Hindlimb muscle (tissue), 1 donor: ENCODE data around the gene SSH2. TPM values are rescaled to one million over a fixed set of nuclear protein-coding genes. Genes with fewer than 3 reads are reported as not detected.

ENCODE experiments used
- DNase-seq: peaks from one replicate; pipeline ENCODE4 v3.0.0-alpha.2; 2013
- polyA plus RNA-seq: library from polyadenylated mRNA; unstranded; fragments of 120-200 nt; gene quantifications from one replicate; pipeline ENCODE4 v1.2.1, GENCODE V29; 2013; ENCODE audit not compliant: insufficient read length

Gene SSH2
- polyA plus RNA-seq, 1 donor: 23.5 TPM

- no peak for DNase-seq
These were observed 307.4 kb downstream of the SSH2 start, which contains the start of gene CORO6 for GRCh38 chr17:29622337-29623282. Gene CORO6 (minus strand): TSS chr17:29622912. CDS start chr17:29621421, 1,491 bp downstream.

- no peak for DNase-seq
These were observed 308.3 kb downstream of the SSH2 start for GRCh38 chr17:29621751-29622194.

DNA sequence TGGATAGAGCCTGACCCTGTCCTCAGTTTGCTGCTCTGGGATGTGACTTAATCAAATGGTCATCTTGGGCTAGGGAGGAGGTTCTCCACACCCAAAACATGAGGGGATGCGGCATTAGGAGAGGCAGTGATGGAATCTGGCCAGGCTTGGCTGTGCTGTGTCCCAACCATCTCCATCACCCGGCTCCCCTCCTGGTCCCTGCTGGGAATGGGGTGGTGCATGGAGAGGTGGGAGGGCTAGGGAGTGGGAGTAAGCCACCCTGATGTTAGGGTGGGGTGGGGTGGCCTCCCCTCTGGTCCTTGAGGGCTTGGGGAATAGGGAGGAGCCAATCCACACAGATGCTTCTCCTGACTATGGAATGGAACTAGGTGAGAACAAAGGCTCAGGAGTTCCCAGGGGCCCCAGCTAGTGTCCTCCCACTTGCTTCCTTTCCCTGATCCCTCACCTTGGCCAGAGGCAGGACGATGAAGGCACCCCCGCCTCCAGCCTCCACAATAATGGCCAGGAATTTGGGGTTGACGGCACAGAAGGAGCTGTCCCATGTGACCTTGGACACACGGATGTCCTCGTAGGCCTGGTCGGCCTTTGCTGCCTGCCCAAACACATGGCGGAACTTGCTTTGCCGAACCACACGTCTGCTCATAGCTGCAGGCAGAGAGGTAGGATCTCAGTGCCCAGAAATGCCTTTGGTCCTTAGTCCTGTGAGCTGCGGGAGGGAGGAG, 309.1 kb downstream of the SSH2 start:
- no peak for DNase-seq

GRCh38 chr17:29620271-29620670, 309.8 kb downstream of the SSH2 start:
- no peak for DNase-seq

DNA sequence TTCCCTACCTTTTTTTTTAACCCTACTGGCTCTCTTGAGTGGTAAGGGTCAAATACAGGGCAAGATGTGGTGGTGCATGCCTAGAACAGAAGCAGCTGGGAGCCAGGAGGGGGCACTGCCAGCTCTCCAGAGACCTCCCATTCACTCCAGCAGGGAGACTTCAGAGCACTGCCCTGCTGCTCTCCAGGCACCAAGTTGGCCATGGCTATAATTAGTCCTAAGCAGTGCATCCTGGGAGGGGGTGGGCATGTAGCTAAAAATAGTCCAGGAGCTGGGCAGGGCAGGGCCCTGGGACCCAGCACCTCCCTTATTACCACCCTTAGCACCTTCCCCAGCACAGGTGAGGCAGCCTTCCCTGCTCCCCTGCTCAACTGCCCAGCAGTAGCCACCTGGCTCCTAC, 310.8 kb downstream of the SSH2 start:
- DNase-seq: no peak

GRCh38 chr17:29618272-29619065, 311.6 kb downstream of the SSH2 start:
- no peak for DNase-seq

GRCh38 chr17:29617481-29618271, 312.4 kb downstream of the SSH2 start:
- peak; percentile 63 for DNase-seq

DNA sequence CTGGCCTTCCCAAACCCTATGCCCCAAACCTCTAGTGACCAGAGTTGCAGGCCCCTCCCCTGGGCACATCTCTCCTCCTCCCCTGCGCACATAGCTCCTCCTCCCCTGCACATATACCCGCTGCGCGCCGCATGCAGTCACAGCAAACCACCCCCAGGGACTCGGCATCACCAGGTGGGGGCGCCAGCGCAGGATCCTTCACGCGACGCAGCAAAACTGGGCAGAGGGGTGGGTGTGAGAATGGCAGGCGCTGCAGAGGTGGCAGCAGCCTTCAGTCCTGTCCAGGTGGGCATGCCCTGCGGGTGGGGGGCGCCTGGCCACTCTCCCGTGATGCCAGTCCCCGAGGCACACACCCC, 312.9 kb downstream of the SSH2 start:
- DNase-seq: no peak

- no peak for DNase-seq
These were observed 313.6 kb downstream of the SSH2 start for GRCh38 chr17:29616300-29617048.

DNA sequence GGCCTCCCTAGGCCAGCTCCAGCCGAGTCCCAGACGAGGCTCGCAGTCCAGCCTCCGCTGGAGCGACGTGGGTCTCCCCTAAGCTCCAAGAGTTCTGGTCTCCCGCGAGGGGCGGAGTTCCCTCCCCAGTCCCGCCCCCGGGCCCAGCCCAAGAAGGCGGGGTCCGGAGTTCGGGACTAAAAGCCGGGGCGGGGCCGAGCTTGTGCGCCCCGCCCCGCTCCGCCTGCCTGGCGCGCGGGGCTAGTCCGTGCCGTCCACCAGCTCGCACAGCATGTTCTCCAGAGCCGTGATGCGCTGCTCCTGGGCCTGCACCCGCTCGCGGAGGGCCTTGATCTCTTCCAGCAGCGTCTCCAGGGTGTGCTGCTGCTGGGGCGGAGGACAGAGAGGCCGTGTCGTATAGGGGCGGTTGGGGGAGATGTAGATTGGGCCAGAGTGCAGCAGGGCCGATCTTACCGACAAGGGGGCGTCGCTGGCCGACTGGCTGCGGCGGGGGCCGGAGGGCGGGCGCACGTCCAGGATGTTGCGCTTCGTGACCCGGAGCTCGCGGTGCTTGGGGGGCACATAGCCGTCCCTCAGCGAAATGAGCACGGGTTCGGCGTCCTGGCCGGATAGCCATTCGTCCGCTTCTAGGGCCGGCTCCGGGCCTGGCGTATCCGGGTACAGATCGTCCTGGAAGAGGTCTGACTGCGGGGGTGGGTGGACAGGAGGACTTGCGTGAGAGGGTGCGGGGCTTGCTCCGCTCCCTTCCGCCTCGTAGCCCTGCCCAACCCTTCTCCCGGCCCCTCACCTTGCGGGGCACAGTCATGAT, 314.3 kb downstream of the SSH2 start:
- peak; percentile 91 for DNase-seq

- no peak for DNase-seq
These were observed 315.0 kb downstream of the SSH2 start for GRCh38 chr17:29615048-29615385.

DNA sequence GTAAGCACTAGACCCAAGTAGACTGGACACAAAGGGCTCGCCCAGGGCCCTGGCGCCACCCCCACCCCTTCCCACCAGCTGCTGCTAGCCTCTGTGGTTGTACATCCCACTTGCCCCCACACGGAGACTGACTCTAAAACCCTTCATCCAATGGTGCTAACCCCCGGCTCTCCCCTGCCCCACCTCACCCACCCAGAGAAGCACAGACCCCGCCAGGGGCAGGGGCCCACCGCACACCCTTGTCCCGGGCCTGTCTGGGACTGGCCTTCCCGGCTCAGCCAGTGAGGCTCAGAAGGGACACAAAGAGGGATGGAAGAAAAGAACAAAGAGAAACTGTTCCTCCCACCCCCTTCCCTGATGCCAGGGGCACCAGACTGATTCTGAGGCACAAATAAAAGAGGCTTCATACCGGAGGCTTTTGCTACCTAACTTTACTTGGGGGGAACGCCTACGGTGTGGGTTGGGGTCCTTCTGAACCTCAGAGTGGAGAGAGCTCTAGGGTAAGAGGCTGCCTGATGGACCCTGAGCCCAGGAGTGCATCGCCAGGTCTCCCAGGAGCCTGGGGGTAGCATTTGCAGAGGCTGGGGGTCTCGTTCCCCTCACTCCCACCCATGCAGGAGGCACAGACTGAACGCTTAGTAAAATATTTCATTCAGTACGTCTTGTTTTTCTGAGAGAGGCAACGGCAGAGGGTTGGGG, 315.5 kb downstream of the SSH2 start:
- no peak for DNase-seq

GRCh38 chr17:29613856-29614255, 316.2 kb downstream of the SSH2 start:
- DNase-seq: no peak

DNA sequence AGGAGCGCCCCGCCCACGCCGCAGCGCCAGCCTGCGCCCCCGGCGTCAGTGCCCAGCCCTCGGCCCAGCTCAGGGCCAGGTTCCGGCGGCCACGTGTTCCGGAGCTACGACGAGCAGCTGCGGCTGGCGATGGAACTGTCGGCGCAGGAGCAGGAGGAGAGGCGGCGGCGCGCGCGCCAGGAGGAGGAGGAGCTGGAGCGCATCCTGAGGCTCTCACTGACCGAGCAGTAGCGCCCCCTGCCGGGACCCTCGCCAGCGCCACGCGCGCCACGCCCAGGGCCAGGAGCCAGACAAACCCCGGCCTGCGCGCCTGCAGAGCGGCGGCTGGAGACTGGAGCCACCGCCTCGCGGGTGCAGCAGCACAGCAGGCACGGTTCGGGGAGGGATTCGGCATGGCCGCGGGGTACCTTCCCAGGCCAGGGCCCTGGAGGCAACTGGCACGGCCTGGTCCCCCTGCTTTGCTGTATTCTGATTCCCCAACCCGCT, 316.6 kb downstream of the SSH2 start:
- peak; percentile 95 for DNase-seq

DNA sequence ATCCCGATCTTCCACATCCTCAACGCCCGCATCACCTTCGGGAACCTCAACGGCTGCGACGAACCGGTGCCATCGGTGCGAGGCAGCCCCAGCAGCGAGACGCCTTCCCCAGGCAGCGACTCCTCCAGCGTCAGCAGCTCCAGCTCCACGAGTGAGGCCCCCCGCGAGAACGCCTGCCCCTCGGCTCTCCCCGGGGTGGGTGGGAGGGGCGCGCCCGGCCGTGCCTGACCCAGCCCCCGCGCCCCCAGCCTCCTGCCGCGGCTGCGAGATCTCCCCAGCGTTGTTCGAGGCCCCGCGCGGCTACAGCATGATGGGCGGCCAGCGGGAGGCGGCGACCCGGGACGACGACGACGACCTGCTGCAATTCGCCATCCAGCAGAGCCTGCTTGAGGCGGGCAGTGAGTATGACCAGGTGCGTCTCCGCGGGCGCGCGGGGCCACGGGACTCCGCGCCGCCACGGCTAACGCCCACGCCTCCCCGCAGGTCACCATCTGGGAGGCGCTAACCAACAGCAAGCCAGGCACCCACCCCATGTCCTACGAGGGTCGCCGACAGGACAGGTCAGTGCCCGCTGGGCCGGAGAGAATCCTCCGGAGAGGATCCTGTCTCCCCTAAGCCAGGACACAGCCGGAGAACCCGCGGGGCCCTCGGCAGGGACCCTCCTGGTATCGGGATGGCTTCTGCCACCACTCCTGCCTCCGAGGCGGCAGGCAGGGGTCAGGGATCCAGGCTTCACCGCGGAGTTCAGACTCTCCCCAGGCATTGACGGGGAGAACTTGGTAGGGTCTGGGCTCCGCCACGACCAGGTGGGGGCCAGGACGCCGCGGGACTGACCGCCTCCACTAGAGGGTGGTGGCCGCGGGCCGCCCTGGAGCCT, 317.4 kb downstream of the SSH2 start:
- DNase-seq: no peak

- no peak for DNase-seq
These were observed 318.0 kb downstream of the SSH2 start for GRCh38 chr17:29612094-29612403.

- no peak for DNase-seq
These were observed 318.5 kb downstream of the SSH2 start for GRCh38 chr17:29611351-29612093.

DNA sequence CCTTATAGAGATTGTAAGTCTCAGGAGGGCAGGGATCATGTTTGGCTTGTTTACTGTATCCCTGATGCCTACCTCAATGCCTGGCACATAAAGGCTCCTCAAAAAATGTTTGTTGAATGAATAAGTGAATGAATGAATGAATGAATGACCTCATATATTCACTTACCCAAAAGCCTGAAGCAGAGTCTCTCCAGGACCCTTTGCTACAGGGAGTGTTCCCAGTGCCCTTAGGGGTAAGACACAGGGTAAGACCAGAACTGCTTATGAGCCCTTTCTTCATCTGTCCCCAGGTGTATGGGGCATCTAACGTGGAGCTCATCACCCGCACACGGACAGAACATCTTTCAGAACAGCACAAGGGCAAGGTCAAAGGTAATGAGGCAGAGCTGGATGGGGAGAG, 319.6 kb downstream of the SSH2 start:
- no peak for DNase-seq
